HEK293 (cell line): ENCODE results near the gene SCYL1.

ENCODE experiments used
- CTCF ChIP-seq: fragments of 450-650 bp; formaldehyde crosslinking; IDR thresholded peaks from 2 replicates; pipeline ENCODE4 v1.5.1; 2016; ENCODE audit warnings: missing biosample characterization, missing genetic modification characterization
- PRDM1 ChIP-seq: fragments of 450-650 bp; formaldehyde crosslinking; IDR thresholded peaks from 2 replicates; pipeline ENCODE4; 2016; ENCODE audit warnings: missing biosample characterization, missing genetic modification characterization
- ZNF175 ChIP-seq: fragments of 450-650 bp; formaldehyde crosslinking; IDR thresholded peaks from 2 replicates; pipeline ENCODE4 v1.5.1; 2016; ENCODE audit warnings: missing biosample characterization, missing genetic modification characterization
- ZNF404 ChIP-seq: fragments of 450-650 bp; formaldehyde crosslinking; IDR thresholded peaks from 2 replicates; pipeline ENCODE4 v1.5.1; 2017; ENCODE audit warnings: missing biosample characterization, missing genetic modification characterization
- ZNF449 ChIP-seq: fragments of 450-650 bp; formaldehyde crosslinking; IDR thresholded peaks from 2 replicates; pipeline ENCODE4 v1.5.1; 2017; ENCODE audit warnings: missing biosample characterization, mild to moderate bottlenecking, missing genetic modification characterization, moderate library complexity
- ZNF549 ChIP-seq: fragments of 450-650 bp; IDR thresholded peaks from 2 replicates; pipeline ENCODE4 v1.5.1; 2018; ENCODE audit warnings: missing biosample characterization, missing genetic modification characterization, mild to moderate bottlenecking, inconsistent platforms, moderate library complexity
- TF ChIP-seq, protein P1 (sequence below): fragments of 450-650 bp; formaldehyde crosslinking; IDR thresholded peaks from 2 replicates; pipeline ENCODE4 v1.5.1; 2017; ENCODE audit warnings: missing biosample characterization, missing genetic modification characterization

DNA sequence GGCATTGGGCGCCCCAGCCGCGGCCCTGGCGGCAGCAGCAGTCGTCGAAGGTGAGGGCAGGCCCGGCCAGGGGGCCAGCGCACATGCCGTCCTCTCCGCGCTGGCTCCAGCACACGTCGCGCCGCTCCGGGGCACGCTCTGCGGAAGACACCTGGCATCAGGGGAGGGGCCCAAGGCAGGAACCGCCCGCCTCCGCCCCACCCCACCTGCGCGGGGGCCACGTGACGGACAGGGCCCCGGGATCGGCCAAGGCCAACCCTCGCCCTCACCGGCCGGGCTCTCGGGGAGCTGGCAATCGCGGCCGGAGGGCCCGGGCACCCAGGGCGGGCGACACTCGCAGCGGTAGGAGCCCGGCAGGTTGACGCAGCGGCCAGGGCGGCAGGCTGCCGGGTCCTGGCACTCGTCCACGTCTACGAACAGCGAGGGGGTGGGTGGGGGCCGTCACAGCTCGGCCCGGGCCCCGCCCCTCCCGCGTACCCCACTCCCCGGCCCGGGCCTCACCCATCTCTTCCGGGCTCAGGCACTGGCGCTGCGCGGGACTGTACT, 14.9 kb downstream of the SCYL1 start:
- TF ChIP-seq ZNF175 (no peak), PRDM1 (tag by site-specific recombination) (no peak), ZNF404 (no peak), ZNF449 (no peak), CTCF (no peak), ZNF549 (tag by site-specific recombination) (no peak)
- TF ChIP-seq, protein P1, sequence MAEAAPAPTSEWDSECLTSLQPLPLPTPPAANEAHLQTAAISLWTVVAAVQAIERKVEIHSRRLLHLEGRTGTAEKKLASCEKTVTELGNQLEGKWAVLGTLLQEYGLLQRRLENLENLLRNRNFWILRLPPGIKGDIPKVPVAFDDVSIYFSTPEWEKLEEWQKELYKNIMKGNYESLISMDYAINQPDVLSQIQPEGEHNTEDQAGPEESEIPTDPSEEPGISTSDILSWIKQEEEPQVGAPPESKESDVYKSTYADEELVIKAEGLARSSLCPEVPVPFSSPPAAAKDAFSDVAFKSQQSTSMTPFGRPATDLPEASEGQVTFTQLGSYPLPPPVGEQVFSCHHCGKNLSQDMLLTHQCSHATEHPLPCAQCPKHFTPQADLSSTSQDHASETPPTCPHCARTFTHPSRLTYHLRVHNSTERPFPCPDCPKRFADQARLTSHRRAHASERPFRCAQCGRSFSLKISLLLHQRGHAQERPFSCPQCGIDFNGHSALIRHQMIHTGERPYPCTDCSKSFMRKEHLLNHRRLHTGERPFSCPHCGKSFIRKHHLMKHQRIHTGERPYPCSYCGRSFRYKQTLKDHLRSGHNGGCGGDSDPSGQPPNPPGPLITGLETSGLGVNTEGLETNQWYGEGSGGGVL (tag by site-specific recombination) = no peak
